ENCODE data around the gene LRMDA. TPM values are rescaled to one million over a fixed set of nuclear protein-coding genes. Genes with fewer than 3 reads are reported as not detected.

Gene LRMDA
- total RNA-seq, 1 donor, result 32.6 TPM

DNA sequence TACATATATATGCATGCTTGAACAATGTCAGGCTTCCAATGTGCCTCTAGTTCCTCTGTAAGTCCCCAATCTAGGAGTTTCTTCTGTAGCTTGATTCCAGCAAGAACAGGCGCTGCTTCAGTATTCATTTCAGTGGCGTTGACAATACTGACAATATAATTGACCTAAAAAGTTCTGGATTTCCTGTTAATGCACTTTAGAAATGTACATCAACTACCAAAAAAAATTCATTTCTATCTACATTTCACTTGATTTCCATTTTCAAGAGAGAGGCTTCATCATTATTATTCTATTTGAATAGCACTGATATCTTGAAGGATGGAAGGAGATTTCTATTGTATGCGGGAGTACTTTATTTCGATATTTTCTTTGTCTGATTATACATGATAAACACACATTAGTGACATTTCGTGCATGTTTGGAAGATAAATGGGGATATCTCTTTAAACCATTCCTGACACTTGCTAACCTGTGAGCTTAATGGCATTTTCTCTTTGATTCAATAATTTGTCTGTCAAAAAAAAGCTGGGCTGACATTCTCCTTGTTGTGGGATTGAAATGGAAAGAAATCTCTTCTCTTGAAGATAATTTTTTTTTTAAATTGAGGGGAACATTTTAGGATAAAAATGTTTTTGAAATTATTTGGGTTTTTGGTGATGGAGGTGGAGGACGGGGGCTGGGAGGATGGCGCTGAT, 568.2 kb downstream of the LRMDA start:
- no peak for DNase-seq (ENCODE audit: low read depth in 2 of 3, low spot score in 2 of 3)

DNA sequence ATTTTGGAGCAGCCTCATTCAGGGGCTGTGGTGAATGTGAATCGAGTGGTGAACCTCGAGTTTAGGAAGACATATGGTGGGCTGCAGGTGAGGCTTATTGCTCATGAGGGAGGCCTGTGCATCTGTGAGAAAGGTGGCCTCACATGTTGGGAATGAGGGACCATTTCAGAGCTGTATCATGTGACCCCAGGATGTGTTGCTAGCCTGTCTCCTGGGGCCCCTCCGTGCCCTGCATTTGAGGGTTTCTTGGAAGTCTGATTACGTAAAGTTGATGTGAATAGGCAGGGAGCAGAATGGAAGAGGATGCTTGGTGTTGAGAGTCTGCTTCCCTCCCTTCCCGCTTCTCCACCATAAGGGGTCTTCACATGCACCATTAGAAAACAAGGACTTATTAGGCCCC, 569.1 kb downstream of the LRMDA start:
- no peak for DNase-seq (ENCODE audit: low read depth in 2 of 3, low spot score in 2 of 3)

GRCh38 chr10:76001019-76001418, 569.6 kb downstream of the LRMDA start:
- no peak for DNase-seq (ENCODE audit: low read depth in 2 of 3, low spot score in 2 of 3)

GRCh38 chr10:76001461-76001860, 570.0 kb downstream of the LRMDA start:
- DNase-seq (ENCODE audit: low read depth in 2 of 3, low spot score in 2 of 3), result no peak

GRCh38 chr10:76002262-76002854, 570.9 kb downstream of the LRMDA start:
- DNase-seq (ENCODE audit: low read depth in 2 of 3, low spot score in 2 of 3), result no peak

- no peak for DNase-seq (ENCODE audit: low read depth in 2 of 3, low spot score in 2 of 3)
Measured at GRCh38 chr10:76007667-76008181, 576.3 kb downstream of the LRMDA start.

- DNase-seq (ENCODE audit: low read depth in 2 of 3, low spot score in 2 of 3), result no peak
Measured at GRCh38 chr10:76009531-76009930, 578.1 kb downstream of the LRMDA start.

DNA sequence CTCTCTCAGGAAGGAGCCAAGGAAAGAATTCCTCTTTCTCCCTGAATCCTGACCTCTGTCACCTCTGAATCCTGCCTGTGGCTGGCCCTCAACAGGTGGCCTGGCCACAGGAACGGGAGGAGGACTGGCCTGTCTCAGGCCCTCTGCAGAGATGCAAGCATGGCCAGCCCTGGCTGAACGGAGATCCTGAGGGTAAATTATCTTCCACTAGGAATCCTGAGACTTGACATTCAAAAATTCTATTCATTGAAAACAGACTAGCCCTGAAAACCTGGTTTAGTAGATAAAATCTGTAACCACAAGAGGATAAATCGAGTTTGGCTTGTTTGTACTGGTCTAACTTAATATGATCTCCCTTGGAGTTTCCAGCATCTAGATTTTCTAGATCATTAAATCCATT, 579.3 kb downstream of the LRMDA start:
- DNase-seq (ENCODE audit: low read depth in 2 of 3, low spot score in 2 of 3), result no peak

GRCh38 chr10:76012716-76013327, 581.4 kb downstream of the LRMDA start:
- no peak for DNase-seq (ENCODE audit: low read depth in 2 of 3, low spot score in 2 of 3)

GRCh38 chr10:76015245-76015644, 583.8 kb downstream of the LRMDA start:
- DNase-seq (ENCODE audit: low read depth in 2 of 3, low spot score in 2 of 3), result no peak

GRCh38 chr10:76017026-76017732, 585.8 kb downstream of the LRMDA start:
- DNase-seq (ENCODE audit: low read depth in 2 of 3, low spot score in 2 of 3), result no peak

DNA sequence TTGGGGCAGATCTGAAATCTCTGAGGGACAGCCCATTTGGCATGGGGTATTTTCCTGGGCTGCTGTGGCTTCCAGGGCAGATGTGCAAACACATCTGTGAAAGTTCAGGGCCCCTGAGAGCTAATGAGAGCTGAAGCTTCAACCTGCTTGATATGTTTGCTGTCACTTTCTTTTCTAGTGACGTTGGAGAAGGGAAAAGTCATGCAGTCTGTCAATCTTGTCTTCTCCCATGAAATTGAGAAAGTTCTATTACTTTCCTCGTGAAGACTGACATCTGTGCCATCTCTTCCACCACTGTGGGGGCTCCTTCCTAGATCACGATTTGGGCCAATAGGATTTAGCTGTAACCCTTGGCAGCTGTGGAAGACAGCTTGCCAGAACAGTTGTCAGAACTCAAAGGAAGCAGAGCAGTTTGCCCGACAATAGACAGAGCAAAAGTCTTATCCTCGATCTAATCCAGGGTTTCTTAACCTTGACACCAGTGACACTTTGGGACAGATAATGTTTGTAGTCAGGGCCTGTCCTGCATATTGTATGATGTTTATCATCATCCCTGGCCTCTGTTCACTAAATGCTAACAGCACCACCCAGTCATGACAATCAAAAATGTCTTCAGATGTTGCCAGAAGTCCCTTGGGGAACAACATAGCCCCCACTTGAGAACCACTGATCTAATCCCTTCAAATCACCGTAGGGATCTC, 586.5 kb downstream of the LRMDA start:
- no peak for DNase-seq (ENCODE audit: low read depth in 2 of 3, low spot score in 2 of 3)

DNA sequence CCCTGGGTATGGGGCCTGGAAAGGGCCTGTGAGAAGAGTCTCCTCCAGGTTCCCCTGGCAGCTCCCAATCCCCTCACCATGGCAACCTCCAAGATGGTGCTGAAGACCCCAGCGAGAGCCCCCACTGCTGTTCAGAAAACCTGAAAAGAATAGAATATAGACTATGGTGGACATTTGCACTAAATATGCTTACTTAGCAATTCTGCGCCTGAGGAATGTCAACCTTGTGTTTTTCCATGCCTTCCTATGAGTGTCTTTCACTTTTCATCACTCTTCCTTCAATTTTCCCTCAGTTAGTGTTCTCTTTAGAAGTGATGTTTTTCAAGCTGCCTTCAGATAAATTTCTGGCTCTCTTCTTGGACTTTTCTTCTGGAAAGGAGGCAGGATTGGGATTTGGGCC, 589.2 kb downstream of the LRMDA start:
- DNase-seq (ENCODE audit: low read depth in 2 of 3, low spot score in 2 of 3), result no peak

GRCh38 chr10:76021398-76021797, 590.0 kb downstream of the LRMDA start:
- DNase-seq (ENCODE audit: low read depth in 2 of 3, low spot score in 2 of 3), result no peak

- no peak for DNase-seq (ENCODE audit: low read depth in 2 of 3, low spot score in 2 of 3)
Measured at GRCh38 chr10:76022366-76022765, 590.9 kb downstream of the LRMDA start.

DNA sequence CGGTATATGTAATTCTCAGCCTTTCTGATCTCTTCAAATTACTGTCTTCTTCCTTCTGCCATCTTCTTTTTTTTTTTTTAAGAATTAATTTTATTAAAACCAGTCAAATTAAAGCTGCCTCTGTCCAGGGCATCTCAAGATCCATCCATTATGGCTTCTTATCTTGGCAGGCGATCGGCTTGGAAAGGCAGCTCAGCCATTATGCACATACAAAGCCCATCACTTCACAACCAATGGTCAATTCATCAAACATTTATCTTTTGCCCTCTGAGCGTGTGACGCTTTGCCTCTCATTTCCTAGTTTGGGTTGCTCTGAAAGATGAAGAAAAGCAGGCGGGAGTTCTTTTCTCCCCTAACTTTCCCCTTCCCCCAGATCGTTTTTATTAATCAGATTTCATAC, 591.6 kb downstream of the LRMDA start:
- no peak for DNase-seq (ENCODE audit: low read depth in 2 of 3, low spot score in 2 of 3)

- DNase-seq (ENCODE audit: low read depth in 2 of 3, low spot score in 2 of 3), result no peak
Measured at GRCh38 chr10:76024460-76025123, 593.2 kb downstream of the LRMDA start.

GRCh38 chr10:76025124-76025477, 593.7 kb downstream of the LRMDA start:
- no peak for DNase-seq (ENCODE audit: low read depth in 2 of 3, low spot score in 2 of 3)

GRCh38 chr10:76026176-76026771, 594.9 kb downstream of the LRMDA start:
- no peak for DNase-seq (ENCODE audit: low read depth in 2 of 3, low spot score in 2 of 3)

DNA sequence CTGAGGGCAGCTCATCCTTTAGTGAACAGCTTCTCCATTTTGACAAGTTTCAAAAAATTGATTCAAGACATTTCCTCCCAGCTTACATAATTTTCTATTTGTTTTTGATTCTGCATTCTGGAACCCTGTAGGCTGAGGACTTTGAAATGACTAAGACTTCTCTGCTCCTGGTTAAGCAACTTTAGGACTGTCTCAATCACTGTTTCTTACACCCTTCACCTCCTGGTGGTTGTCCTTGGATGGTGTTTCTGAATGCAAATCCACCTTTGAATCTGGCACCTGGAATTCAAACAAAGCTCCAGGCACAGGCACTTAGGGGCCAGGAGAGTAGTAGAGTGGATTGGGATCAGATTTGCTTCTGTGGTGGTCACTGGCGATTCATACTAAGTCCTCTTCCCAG, 595.5 kb downstream of the LRMDA start:
- DNase-seq (ENCODE audit: low read depth in 2 of 3, low spot score in 2 of 3), result no peak
